Prostate gland (tissue), 2 donors: ENCODE results near the gene ANKMY2. TPM values are rescaled to one million over a fixed set of nuclear protein-coding genes. Genes with fewer than 3 reads are reported as not detected.

ENCODE experiments used
- DNase-seq: peaks from one replicate; pipeline ENCODE4 v3.0.0-alpha.2; 2019; ENCODE audit warnings: low spot score
- H3K27ac ChIP-seq, 2 donors: fragments of 200-600 bp; sonication (generic); 2 replicates each; pipeline ENCODE4 v1.5.1; 2017 to 2019
- H3K27me3 ChIP-seq: fragments of 200-600 bp; sonication (generic); replicated peaks from 2 replicates; pipeline ENCODE4 v1.5.1; 2019; ENCODE audit not compliant: insufficient read depth
- H3K36me3 ChIP-seq, 2 donors: fragments of 200-600 bp; sonication (generic); 1 replicate in 1 of 2; 2 replicates in 1 of 2; pipeline versions ENCODE4 v1.5.1 to v1.8.1; 2017 to 2019
- H3K4me1 ChIP-seq: fragments of 200-600 bp; sonication (generic); replicated peaks from 2 replicates; pipeline ENCODE4 v1.5.1; 2019
- H3K4me3 ChIP-seq, 2 donors: fragments of 200-600 bp; sonication (generic); 2 replicates each; pipeline ENCODE4 v1.5.1; 2017 to 2019
- H3K9me3 ChIP-seq: fragments of 200-600 bp; sonication (generic); 2 replicates; pipeline ENCODE4 v1.5.1; 2017
- CTCF ChIP-seq, 4 experiments: fragments of 200-600 bp in 2 of 4; fragments of 450-650 bp in 2 of 4; sonication (generic) in 2 of 4; IDR thresholded peaks; 1 replicate in 3 of 4; 2 replicates in 1 of 4; pipeline ENCODE4 v1.5.1; 2016 to 2019; ENCODE audit warnings: antibody characterized with exemption in 4 of 4, mild to moderate bottlenecking in 2 of 4, moderate library complexity in 2 of 4
- POLR2A ChIP-seq: fragments of 450-650 bp; IDR thresholded peaks from one replicate; pipeline ENCODE4 v1.6.1; 2016; ENCODE audit warnings: antibody characterized with exemption, mild to moderate bottlenecking
- POLR2AphosphoS5 ChIP-seq: sonication (generic); formaldehyde crosslinking; IDR thresholded peaks from one replicate; pipeline ENCODE4 v1.6.1; 2017; ENCODE audit warnings: antibody characterized with exemption
- WGBS: methylation state at CpG from one replicate; pipeline ENCODE4 v1.1.5; 2018; 5-methylcytosine and 5-hydroxymethylcytosine counted together
- intact Hi-C: fragments of 100-400 bp; cut with DNase I; formaldehyde crosslinking; loops from one replicate; pipeline ENCODE4 v1.14.2; 2022
- total RNA-seq, 2 donors: library from RNA; depleted of rRNA; stranded (reverse); fragments of >200 nt; gene quantifications; one replicate each; pipeline ENCODE4 v1.1.0, GENCODE V29; 2016

The ANKMY2 gene
- total RNA-seq, 2 donors from 2014 or later: 15.5 to 16.4 TPM

GRCh38 chr7:16556359-16556758 lies 89.2 kb downstream of the ANKMY2 start:
- intact Hi-C loops: no loop called here
- no peak for TF ChIP-seq POLR2A
- Histone ChIP-seq H3K4me3 (no peak overlapping the region), H3K27ac (no peak overlapping the region), H3K36me3 (no peaks in the 10 kb centered on the region), H3K9me3 (no peaks in the 10 kb centered on the region), H3K4me1 (no peaks in the 10 kb centered on the region), H3K27me3 (no peaks in the 10 kb centered on the region)
- no peak for DNase-seq
- 79% methylated on average over 2 of the region's 2 CpGs for WGBS

GRCh38 chr7:16554518-16555236 lies 90.9 kb downstream of the ANKMY2 start:
- no peaks in the 10 kb centered on the region for H3K36me3 ChIP-seq
- no peak overlapping the region for H3K4me3 ChIP-seq
- H3K9me3 ChIP-seq: no peaks in the 10 kb centered on the region
- DNase-seq: no peak
- 89% methylated on average over 10 of the region's 10 CpGs for WGBS
- no peaks in the 10 kb centered on the region for H3K4me1 ChIP-seq
- intact Hi-C loops: loop anchor here (5.0 kb wide), 1 partner anchor 462 kb away; no protein-coding TSS in a partner anchor
- no peak for TF ChIP-seq POLR2AphosphoS5
- TF ChIP-seq CTCF (IDR thresholded peaks at IDR 0.05): no peak
- TF ChIP-seq POLR2A: no peak
- no peak overlapping the region for H3K27ac ChIP-seq
- H3K27me3 ChIP-seq: no peaks in the 10 kb centered on the region

GRCh38 chr7:16550671-16551070 lies 94.9 kb downstream of the ANKMY2 start:
- DNase-seq: no peak
- Histone ChIP-seq H3K36me3 (no peaks in the 10 kb centered on the region), H3K9me3 (no peaks in the 10 kb centered on the region), H3K27ac (no peak overlapping the region), H3K27me3 (no peaks in the 10 kb centered on the region), H3K4me3 (no peak overlapping the region), H3K4me1 (no peaks in the 10 kb centered on the region)
- 63% methylated on average over 1 of the region's 1 CpG for WGBS
- TF ChIP-seq POLR2A: no peak
- TF ChIP-seq POLR2AphosphoS5: no peak
- no peak for TF ChIP-seq CTCF (IDR thresholded peaks at IDR 0.05)
- intact Hi-C loops: loop anchor here (5.0 kb wide), 1 partner anchor 458 kb away; no protein-coding TSS in a partner anchor

Other genes with a start within 250 kb of the ANKMY2 start
- gene CRPPA, start 224.2 kb downstream of the ANKMY2 start, total RNA-seq: 1 to 10 TPM; 1.6 to 3.7 TPM
- gene SOSTDC1, start 180.0 kb downstream of the ANKMY2 start, total RNA-seq: 1 to 10 TPM; 2.3 to 3.0 TPM
- gene LRRC72, start 118.9 kb downstream of the ANKMY2 start, total RNA-seq: not detected
- gene BZW2, start 427 bp upstream of the ANKMY2 start, total RNA-seq: 10 to 100 TPM; 31.0 to 33.5 TPM
- 10 to 100 TPM; 21.8 to 43.7 TPM for gene TSPAN13, start 108.0 kb upstream of the ANKMY2 start, total RNA-seq
- 100 to 1,000 TPM in 1 of 2 donors, 10 to 100 TPM in 1; 74.6 to 290 TPM for gene AGR2, start 159.2 kb upstream of the ANKMY2 start, total RNA-seq
- 1 to 10 TPM in 1 of 2 donors, not detected in 1; 6.7 TPM for gene AGR3, start 236.2 kb upstream of the ANKMY2 start, total RNA-seq